ENCODE measurements around the gene STEAP1B. TPM values are rescaled to one million over a fixed set of nuclear protein-coding genes. Genes with fewer than 3 reads are reported as not detected.

STEAP1B gene
- total RNA-seq, 1 experiment from 2014 or later, result 3.2 TPM

DNA sequence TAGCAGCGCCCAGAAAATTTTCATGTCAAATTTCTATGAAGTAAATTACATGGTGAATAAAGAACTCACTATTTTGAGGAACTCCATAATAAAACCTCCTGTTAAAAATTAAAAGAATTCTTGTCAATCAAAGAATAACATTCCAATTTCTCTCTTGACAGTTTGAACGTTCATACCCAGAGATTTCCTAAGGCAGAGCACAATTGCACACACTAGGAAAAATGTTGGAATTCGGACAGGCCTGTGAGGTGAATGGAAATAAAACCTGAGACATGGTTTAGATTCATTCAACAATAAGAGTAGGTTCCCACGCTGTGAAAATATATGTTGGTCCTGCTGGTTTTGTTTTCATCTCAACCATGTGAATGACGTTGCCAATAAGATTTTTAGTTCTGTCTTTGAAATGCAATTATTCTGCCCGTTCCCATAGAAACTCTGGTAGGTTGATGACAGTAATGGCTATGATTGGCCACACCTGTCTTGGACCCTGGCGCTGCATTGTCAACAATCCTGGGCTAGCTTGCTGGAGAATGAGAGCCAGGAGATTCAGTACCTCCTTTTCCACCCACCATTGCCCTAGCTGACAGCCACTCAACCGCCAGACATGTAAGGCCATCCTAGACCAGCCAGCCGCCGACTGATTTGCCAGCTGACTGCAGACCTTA, 99.7 kb downstream of the STEAP1B start:
- H3K23ac ChIP-seq (ENCODE audit: insufficient read length, low read depth, low read length), result no peak overlapping the region

More for the DNA sequence above, 99.7 kb downstream of the STEAP1B start:
- H2BK120ac ChIP-seq (ENCODE audit: low read depth, low read length, poor library complexity, severe bottlenecking), result no peak overlapping the region
- H3K4me1 Mint-ChIP-seq, result peaks cover 8 to 9% of the 10 kb centered on the region in 2 experiments
- H4K5ac ChIP-seq (ENCODE audit: insufficient read length, low read depth, low read length), result no peak overlapping the region
- H3K27ac Mint-ChIP-seq, result no peak overlapping the region
- no peak overlapping the region for H2BK15ac ChIP-seq (ENCODE audit: low read depth, low read length)
- no peak overlapping the region for H3K27ac ChIP-seq (ENCODE audit: insufficient read length, low read depth, low read length)
- no peak overlapping the region for H3T11ph ChIP-seq (ENCODE audit: low read length)
- H3K4me1 ChIP-seq (ENCODE audit: insufficient read depth, low read length), result no peaks in the 10 kb centered on the region
- H3K23me2 ChIP-seq (ENCODE audit: insufficient read length, low read depth, low read length, poor library complexity, severe bottlenecking), result no peaks in the 10 kb centered on the region
- no peak overlapping the region for H3K4me3 Mint-ChIP-seq
- no peaks in the 10 kb centered on the region for H3K36me3 Mint-ChIP-seq (ENCODE audit: insufficient read depth in 1 of 3, low read depth in 3 of 3)
- no peak overlapping the region for H2BK5ac ChIP-seq (ENCODE audit: insufficient read length, low read length)
- no peaks in the 10 kb centered on the region for H3K9me3 ChIP-seq (ENCODE audit: control insufficient read depth, low read depth, low read length)
- H2BK20ac ChIP-seq (ENCODE audit: low read depth, low read length, poor library complexity, severe bottlenecking), result no peak overlapping the region
- H3K56ac ChIP-seq (ENCODE audit: insufficient read length, low read depth, low read length), result no peak overlapping the region
- H3K18ac ChIP-seq (ENCODE audit: insufficient read length, low read depth, low read length), result no peak overlapping the region
- H3K9ac ChIP-seq (ENCODE audit: extremely low read depth, insufficient read length, low read length), result no peak overlapping the region
- no peaks in the 10 kb centered on the region for H3K9me3 Mint-ChIP-seq
- no peak overlapping the region for H2AFZ ChIP-seq (ENCODE audit: low read length)
- no peak for DNase-seq
- no peaks in the 10 kb centered on the region for H3K27me3 ChIP-seq (ENCODE audit: insufficient read depth, low read length)
- H2AK5ac ChIP-seq (ENCODE audit: insufficient read length, low read length), result no peak overlapping the region
- no peaks in the 10 kb centered on the region for H3K79me1 ChIP-seq (ENCODE audit: insufficient read depth, low read depth, low read length, poor library complexity, severe bottlenecking)
- H4K91ac ChIP-seq (ENCODE audit: insufficient read length, low read depth, low read length), result no peak overlapping the region
- no peaks in the 10 kb centered on the region for H3K79me2 ChIP-seq (ENCODE audit: insufficient read depth, low read length)
- no peak overlapping the region for H3K4ac ChIP-seq (ENCODE audit: low read depth, low read length)
- no peak overlapping the region for H3K4me2 ChIP-seq (ENCODE audit: insufficient read depth, insufficient read length, low read length)
- H3K27me3 Mint-ChIP-seq (ENCODE audit: low read depth), result no peaks in the 10 kb centered on the region
- H3K14ac ChIP-seq (ENCODE audit: insufficient read depth, low read length), result no peak overlapping the region
- H4K20me1 ChIP-seq (ENCODE audit: control insufficient read depth, insufficient read depth, insufficient read length), result no peaks in the 10 kb centered on the region
- WGBS (ENCODE audit: extremely low coverage, insufficient read length, low lambda C conversion rate), result no CpG with 5 or more reads among the region's 10 CpGs
- no peak overlapping the region for H2BK12ac ChIP-seq (ENCODE audit: insufficient read length, low read depth, low read length)
- no peak overlapping the region for H4K8ac ChIP-seq (replicated peaks; ENCODE audit: insufficient read length, low read depth, low read length)
- TF ChIP-seq, protein P1, sequence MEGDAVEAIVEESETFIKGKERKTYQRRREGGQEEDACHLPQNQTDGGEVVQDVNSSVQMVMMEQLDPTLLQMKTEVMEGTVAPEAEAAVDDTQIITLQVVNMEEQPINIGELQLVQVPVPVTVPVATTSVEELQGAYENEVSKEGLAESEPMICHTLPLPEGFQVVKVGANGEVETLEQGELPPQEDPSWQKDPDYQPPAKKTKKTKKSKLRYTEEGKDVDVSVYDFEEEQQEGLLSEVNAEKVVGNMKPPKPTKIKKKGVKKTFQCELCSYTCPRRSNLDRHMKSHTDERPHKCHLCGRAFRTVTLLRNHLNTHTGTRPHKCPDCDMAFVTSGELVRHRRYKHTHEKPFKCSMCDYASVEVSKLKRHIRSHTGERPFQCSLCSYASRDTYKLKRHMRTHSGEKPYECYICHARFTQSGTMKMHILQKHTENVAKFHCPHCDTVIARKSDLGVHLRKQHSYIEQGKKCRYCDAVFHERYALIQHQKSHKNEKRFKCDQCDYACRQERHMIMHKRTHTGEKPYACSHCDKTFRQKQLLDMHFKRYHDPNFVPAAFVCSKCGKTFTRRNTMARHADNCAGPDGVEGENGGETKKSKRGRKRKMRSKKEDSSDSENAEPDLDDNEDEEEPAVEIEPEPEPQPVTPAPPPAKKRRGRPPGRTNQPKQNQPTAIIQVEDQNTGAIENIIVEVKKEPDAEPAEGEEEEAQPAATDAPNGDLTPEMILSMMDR (conservative IDR thresholded peaks at IDR 0.05), result no peak
